Mesenteric fat pad (tissue), 1 donor: ENCODE measurements around the gene UBE2O. TPM values are rescaled to one million over a fixed set of nuclear protein-coding genes. Genes with fewer than 3 reads are reported as not detected.

Source experiments
- DNase-seq: peaks from one replicate; pipeline ENCODE4 v3.0.0-alpha.2; 2020; ENCODE audit warnings: low spot score
- total RNA-seq: library from RNA; stranded (reverse); fragmentation: NEBNext Ultra II Directional; extraction: Animal tissue kit (Norgen Biotek cat#: 25700); gene quantifications from one replicate; pipeline ENCODE4 v1.2.1, GENCODE V29; 2021
- donor health status: DM: yes; HTN: yes; CAD: no.

The UBE2O gene
- total RNA-seq, 1 donor from 2014 or later, result 20.4 TPM

DNA sequence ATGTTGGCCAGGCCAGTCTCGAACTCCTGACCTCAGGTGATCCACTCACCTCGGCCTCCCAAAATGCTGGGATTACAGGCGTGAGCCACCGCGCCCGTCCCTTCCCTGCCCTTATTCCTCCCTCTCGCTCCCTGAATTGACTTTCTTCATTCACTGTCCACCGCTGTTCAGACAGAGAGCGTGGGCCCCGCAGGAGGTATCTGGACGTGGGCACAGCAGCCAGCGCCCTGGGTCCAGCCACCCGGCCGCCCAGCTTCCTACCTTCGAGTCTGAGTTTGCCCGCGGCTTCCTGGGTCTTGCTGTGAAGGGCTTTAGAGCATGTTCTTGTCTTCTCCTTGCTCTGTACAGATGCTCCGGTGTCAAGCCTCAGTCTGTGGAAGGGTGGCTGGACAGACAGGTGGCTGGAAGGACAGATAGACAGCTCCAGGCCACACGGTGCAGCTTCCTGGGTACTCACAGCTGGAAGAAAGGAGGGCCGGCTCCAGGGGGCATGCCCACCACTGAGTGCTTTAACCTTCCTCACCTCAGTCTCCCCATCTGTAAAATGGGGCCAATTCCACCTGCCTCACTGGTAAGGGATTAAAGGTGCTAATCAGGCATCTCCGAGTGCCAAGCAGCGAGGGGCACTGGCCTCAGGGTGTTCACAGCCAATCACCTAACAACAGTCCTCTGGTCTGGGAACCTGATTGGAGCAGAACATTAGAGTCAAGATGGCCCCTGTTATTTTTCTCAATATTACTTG lies 34.7 kb upstream of the UBE2O start:
- no peak for DNase-seq

DNA sequence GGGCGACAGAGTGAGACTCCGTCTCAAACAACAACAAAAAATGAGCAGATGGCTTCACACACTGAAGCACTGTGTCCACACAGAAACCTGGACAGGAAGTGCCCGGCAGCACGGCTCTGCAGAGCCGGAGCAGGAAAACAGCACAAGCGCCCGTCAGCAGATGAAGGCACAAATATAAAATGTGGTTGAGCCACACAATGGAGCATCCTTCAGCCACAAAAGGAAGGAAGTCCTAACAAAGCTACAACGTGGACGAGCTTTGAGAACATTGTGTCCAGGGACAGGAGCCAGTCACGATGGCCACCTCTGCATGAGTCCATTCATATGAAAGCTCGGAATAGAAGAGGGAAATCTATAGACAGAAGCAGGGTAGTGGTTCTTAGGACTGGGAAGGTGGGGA lies 32.6 kb upstream of the UBE2O start:
- DNase-seq, result no peak

DNA sequence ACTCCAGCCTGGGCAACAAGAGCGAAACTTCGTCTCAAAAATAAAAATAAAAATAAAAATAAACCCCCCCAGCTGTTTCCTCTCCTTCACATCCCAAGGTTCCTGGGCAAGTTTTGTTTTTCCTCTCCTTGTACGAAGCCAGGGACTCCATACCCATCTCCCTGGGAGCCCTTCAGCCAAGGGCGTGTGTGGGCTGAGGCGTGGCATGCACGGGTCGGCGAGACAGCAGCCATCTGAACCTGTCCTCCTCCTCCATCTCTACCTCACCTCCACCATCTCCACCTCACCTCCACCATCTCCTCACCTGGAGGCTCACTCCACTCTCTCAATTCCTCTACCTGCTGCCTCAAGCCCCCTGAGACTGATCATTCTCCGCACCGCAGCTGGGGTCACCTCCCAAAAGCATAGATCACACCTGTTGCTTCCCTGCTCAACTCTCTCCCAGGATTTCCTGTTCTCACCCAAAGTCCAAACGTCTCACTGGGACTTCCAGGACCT lies 31.3 kb upstream of the UBE2O start:
- DNase-seq, result no peak

DNA sequence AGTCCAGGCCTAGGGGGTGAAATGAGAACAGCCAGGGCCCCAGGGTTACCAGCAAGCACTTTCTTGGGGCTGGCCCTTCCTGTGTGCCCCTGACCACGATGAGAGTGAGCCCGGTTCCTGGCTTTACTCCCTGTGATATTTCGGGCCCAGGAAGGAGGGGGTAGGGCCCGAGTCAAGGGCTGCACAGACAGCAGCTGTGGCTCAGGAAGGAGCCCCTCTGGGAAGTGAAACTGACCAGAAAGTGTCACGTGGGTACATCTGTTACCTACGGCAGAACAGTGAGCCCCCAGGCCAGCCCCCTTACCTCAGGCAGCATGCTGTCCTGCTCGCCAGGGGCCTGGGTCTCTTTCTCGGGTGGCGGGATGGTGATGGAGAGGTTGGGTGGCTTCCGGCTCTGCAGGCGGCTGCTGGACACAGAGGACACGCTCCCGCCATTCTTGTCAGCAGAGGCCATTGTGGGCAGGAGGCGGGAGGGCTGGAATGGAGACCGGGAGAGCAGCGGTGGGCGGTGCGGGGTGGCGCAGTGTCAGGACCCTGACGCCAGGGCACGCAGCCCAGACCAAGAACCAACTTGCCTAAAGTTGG lies 28.2 kb upstream of the UBE2O start:
- no peak for DNase-seq

DNA sequence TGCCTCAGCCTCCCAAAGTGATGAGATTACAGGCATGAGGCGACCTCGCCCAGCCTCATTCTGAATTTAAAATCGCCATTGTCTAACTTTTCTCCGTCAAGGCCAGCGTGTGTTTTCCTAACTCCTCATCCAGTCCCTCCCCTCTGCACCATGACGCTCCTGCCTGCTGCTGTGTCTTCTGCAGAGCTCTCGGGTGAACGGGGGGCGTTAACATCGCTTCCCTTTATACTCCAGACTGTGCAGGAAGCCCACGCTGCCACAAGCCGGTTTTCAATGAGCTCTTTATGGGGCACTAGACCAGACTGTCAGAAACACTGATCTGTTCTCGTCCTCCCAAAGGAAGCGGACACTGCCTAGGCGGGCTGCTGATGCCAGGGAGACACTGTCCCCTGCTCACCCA lies 27.7 kb upstream of the UBE2O start:
- no peak for DNase-seq

DNA sequence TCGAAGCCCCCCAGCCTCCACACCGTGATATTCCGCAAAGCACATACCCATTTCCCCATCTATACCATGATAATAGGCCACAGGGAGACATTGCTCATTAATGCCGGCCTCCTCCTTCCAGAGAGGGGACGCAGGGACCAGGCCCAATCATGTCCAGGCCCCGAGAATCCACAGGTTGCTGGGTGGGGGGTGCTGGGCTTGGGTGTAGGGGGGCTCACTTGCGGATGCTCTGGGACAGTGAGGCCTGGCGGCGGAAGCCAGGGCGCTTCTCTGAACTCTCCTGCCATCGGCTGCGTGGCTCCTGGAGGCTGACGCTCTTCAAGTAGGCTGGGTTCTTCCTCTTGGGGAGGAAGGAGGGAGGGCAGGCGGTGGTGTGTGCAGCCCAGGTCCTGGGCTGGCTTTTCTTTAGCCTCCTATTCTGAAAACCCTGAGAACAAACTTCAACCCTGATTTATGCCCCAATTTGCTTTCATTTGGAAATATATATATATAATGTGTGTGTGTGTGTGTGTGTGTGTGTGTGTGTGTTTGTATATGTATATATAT lies 26.6 kb upstream of the UBE2O start:
- no peak for DNase-seq

DNA sequence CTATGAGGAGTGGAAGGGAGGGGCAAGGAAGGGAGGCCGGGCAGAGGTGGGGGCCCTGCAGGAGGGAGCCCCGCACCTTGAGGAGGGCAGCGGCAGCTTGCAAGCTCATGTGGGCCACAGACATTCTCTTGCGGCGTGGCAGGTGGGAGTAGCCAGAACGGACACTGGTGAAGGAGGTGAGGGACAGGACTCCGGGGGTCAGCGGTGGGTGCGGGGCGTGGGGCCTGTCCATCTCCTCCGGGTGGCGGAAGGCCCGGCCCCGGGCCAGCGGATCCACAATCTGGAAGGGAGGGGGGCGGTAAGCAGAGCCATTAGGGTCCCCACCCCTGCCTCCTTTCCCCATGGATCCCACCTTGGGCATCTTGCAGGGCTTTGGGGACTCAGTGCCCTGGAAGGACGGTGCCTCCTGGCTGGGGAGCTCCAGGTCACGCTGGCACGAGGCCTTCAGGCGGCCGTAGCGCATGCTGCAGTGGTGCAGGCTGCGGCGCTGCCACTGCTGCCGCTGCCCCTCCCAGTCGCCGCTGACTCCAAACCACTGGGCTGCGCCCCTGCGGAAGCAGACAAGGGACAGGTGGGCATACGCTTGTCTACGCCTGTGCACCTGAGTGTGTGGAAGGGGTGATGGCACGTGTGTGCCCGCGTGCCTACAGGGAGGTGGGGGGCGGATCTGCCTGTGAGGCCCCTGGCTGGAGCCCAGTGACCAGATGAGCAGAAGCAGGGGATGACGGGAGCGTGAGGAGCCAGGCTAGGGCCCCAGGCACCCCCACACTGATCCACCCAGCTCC lies 26.0 kb upstream of the UBE2O start:
- no peak for DNase-seq

DNA sequence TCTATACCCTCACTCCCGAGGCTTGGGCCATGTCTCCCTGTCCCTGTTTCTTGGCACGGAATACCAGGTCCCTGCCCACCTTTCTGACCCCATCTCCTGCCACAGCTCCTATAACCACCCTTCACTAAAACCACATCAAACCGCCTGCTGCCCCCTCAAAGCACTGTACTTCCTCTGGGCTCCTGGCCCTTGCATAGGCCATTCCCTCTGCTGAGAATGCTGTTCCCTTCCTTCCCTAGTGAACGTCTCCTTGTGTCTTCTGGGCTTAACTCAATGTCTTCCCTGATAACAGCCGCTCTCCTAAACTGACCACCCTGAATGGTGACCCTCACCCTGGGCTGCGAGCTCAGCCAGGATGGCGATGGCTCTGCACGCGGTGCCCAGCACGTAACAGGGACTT lies 25.1 kb upstream of the UBE2O start:
- no peak for DNase-seq

DNA sequence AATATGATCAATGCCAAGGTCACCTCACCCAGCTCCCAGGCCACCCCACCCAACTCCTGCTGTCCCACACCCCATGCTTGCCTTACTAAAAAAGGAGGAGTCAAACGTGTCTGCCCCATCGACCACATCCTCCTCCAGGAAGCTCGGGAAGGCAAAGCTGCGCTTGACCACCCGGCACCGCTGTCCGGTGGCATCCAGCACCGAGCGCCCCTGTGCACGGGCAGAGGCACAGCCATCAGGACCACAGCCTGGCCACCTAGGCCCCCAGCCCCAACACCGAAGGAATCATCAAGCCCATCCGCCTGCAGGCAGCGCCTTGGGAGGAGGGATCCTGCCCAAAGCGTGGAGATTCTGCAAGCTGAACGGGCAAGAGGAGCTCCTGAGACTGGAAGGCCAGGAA lies 24.6 kb upstream of the UBE2O start:
- no peak for DNase-seq

DNA sequence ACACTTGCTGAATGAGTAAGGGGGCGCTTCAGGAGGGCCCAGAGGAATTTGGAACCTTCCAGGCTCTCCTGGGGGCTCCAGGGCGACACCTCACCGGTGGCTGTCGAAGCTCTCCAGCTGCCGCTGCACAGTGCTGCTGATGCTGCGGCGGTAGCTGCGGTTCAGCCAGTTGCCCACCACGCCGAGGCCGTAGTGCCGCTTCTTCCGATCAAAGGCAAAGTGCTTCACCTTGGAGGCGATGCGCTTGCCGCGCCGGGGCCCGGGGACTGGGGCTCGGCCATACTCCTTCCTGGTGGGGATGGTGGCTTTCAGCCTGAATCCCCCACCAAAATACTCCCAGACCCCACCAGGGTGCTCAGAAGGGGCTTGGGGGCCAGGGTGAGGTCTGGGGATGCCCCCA lies 23.8 kb upstream of the UBE2O start:
- DNase-seq, result no peak

DNA sequence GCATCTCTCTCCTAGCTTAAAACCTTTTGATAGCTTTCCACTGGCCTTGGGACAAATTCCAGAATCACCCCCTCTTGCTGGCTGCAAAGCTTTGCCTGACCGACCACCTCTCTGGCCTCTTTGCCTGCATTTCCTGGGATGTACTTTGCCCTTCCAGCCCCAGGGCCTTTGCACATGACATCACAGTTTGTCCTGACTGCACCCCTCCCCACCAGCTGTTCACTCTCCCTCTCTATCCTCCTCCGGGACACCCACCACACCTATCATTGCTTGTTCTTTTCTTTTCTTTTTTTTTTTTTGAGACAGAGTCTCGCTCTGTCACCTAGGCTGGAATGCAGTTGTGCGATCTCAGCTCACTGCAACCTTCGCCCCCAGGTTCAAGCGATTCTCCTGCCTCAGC lies 22.4 kb upstream of the UBE2O start:
- DNase-seq, result no peak

DNA sequence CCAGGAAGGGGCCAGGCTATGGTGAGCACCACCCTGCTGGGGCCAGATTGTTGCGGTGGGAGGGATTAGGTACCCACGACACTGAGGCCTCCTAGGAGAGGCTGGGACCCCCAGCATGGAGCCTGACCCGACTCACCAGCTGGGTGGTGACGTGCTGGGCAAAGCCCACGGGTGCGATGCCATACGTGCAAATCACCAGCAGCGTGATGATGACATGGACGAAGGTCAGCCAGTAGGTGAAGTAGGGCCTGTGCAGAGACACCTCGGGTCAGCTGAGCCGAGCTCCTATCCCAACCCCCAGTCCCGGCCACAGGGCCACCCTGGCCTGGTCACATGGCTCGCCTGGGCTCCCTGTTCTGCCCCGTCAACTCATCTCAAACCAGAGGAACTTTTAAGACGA lies 21.9 kb upstream of the UBE2O start:
- no peak for DNase-seq

DNA sequence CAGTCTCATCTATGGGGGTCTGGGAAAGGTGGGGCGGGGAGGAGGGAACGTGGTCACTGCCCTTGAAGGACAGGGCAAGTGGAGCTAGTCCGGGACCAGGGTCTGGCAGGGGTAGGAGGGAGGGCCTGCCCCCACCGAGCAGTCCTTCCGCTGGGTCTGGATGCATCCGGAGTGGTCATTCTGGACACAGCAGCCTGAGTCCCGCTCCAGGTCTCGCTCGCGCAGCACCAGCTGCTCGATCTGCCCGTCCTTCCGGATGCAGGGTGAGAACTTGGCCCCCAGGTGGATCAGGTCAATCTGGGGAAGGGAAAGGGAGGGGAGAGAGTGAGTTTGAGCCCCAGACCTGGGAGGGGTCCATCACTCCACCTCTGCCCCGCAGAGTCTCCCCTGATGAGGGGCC lies 21.3 kb upstream of the UBE2O start:
- no peak for DNase-seq

DNA sequence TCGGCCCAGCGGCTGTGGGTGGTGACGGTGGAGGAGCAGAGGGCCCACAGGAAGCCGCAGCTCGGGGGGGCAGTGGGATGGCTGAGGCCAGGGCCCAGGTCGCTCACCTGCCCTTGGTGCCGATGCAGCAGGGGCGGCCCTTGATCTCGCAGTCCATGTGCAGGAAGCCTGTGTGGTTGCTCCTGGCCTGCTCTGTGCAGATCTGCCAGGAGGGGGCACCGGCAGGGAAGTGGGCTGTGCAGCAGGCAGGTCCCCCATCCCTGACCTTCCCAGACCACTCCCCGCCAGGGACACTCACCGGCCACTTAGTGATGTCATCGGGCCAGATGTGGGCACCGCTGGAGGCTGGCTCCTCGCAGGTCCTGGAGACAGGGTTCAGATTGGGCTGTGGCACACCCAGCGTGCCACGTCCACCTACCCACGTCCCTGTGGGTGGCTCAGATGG lies 20.6 kb upstream of the UBE2O start:
- DNase-seq, result no peak

DNA sequence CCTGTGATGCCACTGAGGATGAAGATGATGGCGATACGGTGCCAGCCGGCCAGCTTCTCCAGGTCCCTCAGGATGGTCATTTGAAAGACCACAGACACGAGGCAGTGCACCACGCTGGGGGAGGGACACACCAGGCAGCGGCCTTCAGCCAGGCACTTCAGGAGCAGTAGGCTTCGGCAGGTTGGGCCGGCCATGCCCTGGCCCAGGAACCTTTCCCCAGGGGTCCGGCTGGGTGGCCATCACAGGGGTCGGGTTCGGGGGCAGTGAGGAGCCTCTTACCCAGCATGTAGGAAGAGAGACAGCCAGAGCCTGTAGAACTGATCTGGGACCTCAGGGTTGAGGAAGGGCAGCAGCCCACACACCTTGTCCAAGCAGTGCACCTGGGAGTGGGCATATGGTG lies 19.8 kb upstream of the UBE2O start:
- DNase-seq, result no peak

DNA sequence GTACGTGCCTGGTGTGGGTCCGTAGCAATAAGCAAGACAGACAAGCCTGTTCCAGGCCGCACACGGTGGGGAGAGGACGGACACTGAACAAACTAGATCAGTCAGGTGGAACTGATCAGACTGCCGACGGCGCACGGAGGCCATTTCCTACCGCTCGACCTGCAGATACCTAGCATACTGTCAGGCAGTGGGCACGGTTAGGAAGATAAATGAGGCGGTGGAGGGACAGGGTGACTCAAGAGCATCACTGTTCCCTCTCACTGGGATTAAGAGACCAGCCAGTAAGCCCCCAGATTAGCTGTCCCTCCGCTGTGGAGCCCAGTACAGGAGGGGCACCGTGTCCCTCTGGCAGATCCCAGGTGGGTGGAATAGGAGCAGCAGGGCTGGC lies 19.3 kb upstream of the UBE2O start:
- DNase-seq, result no peak

DNA sequence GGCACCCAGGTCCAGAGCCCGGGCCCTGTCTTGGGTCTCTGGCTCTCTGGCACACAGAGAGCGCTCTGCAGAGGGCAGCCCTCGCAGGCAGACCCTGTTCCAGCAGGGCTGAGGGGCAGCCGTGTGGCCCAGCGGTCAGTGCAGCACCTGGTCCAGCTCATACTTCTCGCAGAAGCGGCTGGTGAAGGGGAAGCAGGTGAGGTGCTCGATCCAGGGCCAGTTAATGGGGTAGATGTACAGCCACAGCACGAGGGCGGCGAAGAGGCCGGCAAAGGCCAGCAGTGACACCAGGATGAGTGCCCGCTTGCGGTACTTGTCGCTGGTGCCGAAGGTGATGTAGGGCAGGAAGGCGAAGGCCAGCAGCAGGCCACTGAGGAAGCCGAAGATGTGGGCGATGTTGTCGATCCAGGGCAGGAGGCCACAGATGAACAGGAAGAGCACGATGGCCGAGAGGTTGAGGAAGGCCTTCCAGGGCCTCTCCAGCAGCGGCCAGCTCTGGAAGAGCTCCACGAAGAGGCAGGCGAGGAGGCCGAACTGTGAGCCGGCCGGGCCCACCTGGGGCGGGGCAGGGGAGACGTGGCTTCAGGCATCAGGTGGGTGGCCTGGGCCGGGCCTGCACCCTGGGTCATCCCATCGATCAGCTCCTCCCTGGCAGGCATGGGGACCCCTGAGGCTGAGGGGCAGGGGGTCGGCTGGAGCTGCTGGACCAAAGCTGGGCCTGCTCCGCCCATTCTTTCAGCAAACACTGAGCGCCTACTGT lies 18.7 kb upstream of the UBE2O start:
- DNase-seq, result no peak

DNA sequence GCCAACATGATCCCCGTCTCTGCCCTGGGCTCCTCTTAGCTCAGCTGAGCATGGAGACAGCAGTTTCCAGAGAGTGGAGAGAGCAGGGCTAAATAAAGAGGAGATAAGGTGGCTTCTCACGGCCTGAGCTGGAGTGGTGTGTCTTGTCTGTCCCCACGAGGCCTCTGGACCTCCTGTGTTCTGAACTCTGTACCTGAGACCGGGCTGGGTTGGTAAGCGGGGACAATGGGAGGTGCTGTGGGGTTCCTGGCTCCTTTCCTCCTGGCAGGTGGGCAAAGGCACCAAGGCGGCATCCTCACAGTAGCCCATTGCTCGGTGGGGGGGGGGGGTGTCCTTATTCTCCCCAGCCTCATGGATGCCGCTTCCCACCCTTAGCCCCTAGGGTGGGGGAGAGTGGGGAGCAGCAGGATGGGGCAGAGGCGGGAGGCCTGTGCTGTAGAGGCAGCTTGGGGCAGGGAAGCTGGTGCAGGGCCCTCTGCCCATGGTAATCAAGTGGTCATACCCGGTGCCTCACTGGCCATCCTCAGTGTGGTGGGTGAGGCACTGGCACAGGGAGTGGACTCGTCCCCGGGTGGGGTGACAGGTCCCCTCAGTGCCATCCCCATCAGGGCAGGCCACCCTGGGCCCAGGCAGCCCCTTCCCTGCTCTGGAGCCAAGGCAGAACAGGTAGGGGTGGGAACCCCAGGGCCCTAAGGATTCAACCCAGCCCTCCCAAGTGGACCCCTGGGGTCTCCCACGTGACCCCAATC lies 17.2 kb upstream of the UBE2O start:
- DNase-seq, result no peak

DNA sequence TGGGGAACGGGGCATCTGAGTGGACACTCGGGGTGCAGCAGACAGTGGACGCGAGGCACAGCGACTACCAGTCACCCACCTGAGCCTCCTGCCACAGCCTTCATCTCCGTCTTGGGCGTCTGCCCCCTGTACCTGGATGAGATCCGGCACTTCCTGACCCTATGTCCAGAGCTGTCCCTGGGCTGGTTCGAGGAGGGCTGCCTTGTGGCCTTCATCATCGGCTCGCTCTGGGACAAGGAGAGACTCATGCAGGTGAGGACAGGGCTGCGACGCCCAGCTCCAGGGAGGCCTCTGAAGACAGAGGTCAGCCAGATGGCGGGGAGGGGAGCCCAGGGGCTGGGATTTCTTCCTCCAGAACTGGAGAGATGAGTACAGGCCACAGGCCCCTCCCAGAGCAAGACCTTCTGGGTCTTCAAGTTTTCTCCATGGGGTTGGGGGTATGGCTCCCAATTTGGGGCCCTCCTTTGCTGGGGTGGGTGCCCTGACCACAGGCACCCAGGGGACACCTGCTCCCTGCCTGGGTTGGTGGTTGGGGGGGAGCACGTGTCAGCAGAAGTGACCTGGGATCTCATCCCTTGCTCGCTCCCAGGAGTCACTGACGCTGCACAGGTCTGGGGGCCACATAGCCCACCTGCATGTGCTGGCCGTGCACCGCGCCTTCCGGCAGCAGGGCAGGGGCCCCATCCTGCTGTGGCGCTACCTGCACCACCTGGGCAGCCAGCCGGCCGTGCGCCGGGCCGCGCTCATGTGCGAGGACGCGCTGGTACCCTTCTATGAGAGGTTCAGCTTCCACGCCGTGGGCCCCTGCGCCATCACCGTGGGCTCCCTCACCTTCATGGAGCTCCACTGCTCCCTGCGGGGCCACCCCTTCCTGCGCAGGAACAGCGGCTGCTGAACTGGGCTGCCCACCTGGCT lies 16.4 kb upstream of the UBE2O start:
- DNase-seq, result no peak

DNA sequence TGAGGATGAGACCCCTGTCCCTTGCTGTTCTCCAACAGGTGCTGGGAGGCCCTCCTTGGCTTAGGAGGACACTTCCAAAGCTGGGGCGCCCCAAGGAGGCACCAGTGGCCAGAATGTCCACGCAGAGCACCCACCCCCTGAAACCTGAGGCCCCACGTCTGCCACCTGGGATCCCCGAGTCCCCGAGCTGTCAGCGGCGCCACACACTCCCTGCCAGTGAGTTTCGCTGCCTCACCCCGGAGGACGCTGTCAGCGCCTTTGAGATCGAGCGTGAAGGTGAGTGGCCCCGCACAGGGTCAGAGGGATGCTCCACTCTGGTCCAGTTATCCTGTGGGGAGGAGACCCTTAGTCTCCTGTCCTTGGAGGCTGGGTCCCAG lies 15.7 kb upstream of the UBE2O start:
- DNase-seq, result no peak
